Astrocyte of the cerebellum (primary cell): ENCODE data around the gene SHC2.

ENCODE experiments used
- DNase-seq: peaks from one replicate; pipeline ENCODE4 v3.0.0-alpha.2; 2011; ENCODE audit warnings: low read depth
- H3K4me3 ChIP-seq: 2 replicates; pipeline ENCODE4 v1.5.1; 2011; ENCODE audit warnings: mild to moderate bottlenecking, low read depth, low read length, moderate library complexity
- CTCF ChIP-seq: IDR thresholded peaks from 2 replicates; pipeline ENCODE4 v1.5.1; 2012; ENCODE audit warnings: low read length, low read depth, moderate library complexity, mild to moderate bottlenecking; ENCODE audit errors: missing control alignments
- in situ Hi-C: cut with HindIII; loops from 2 replicates; pipeline ENCODE4 v1.10.0; 2017; ENCODE audit warnings: low sequenced_read_pairs

The SHC2 gene

GRCh38 chr19:408441-408901 lies 52.4 kb downstream of the SHC2 start:
- TF ChIP-seq CTCF = no peak
- H3K4me3 ChIP-seq = peak overlapping the region; percentile 20
- in situ Hi-C loops = no loop called here
- no peak for DNase-seq

GRCh38 chr19:407511-408440 lies 53.1 kb downstream of the SHC2 start:
- no peak overlapping the region for H3K4me3 ChIP-seq
- TF ChIP-seq CTCF = no peak
- in situ Hi-C loops = no loop called here
- no peak for DNase-seq

GRCh38 chr19:406971-407510 lies 53.8 kb downstream of the SHC2 start:
- in situ Hi-C loops = no loop called here
- no peak for DNase-seq
- TF ChIP-seq CTCF = no peak
- H3K4me3 ChIP-seq = no peak overlapping the region

- in situ Hi-C loops = no loop called here
- DNase-seq = no peak
- no peak overlapping the region for H3K4me3 ChIP-seq
- no peak for TF ChIP-seq CTCF
These were observed 54.6 kb downstream of the SHC2 start for GRCh38 chr19:406135-406781.

- in situ Hi-C loops = no loop called here
- no peak overlapping the region for H3K4me3 ChIP-seq
- no peak for DNase-seq
- no peak for TF ChIP-seq CTCF
These were observed 55.5 kb downstream of the SHC2 start for GRCh38 chr19:405121-405965.
